Pancreas (tissue), 10 donors: ENCODE results near the gene MRPS15. TPM values are rescaled to one million over a fixed set of nuclear protein-coding genes. Genes with fewer than 3 reads are reported as not detected.
A peak's percentile ranks its signal among the peaks of the same experiment; 100 is the strongest.

Source experiments
- ATAC-seq, 4 donors: fragments of 200-7000 bp; cut with Tn5 transposase; one replicate each; pipeline versions ENCODE4 v1.8.0 to v1.9.1; 2020; ENCODE audit warnings: mild to moderate bottlenecking in 4 of 4, moderate library complexity in 4 of 4
- DNase-seq, 6 donors: peaks; one replicate each; pipeline ENCODE4 v3.0.0-alpha.2; 2020
- FAIRE-seq: peaks from 2 replicates; lab custom pipeline; 2012; peaks lifted over from hg19 to GRCh38; lab: Jason Lieb, UNC
- H3K27ac ChIP-seq, 4 donors: fragments of 200-600 bp; sonication (generic); 1 replicate in 3 of 4; 2 replicates in 1 of 4; pipeline versions ENCODE4 v1.5.0 to v1.8.0; 2020
- H3K27me3 ChIP-seq, 4 donors: fragments of 200-600 bp; one replicate each; pipeline ENCODE4 v1.8.0; 2021
- H3K36me3 ChIP-seq, 3 donors: fragments of 200-600 bp; sonication (generic) in 1 of 3; one replicate each; pipeline versions ENCODE4 v1.5.0 to v1.8.0; 2020 to 2021
- H3K4me1 ChIP-seq, 3 donors: fragments of 200-600 bp; one replicate each; pipeline ENCODE4 v1.8.0; 2021
- H3K4me3 ChIP-seq, 4 donors: fragments of 200-600 bp; sonication (generic) in 2 of 4; one replicate each; pipeline versions ENCODE4 v1.5.0 to v1.8.0; 2020 to 2021
- H3K9me3 ChIP-seq, 4 donors: fragments of 200-600 bp; one replicate each; pipeline ENCODE4 v1.8.0; 2021
- WGBS, 2 donors: extraction: QIAGEN DNeasy Blood & Tissue Kit; methylation state at CpG; one replicate each; pipeline ENCODE4 v1.1.7; 2013; 5-methylcytosine and 5-hydroxymethylcytosine counted together
- intact Hi-C, 3 donors: fragments of 100-400 bp; cut with DNase I; formaldehyde crosslinking; loops; one replicate each; pipeline versions ENCODE4 v1.11.1 to v1.14.2; 2022
- polyA plus RNA-seq, 2 donors: library from polyadenylated mRNA; stranded (reverse); fragments of 200-250 nt; gene quantifications; one replicate each; pipeline ENCODE4 v1.2.3, GENCODE V29; 2013
- total RNA-seq, 6 donors: library from RNA; stranded (reverse); fragmentation: NEBNext Ultra II Directional in 4 of 6; extraction: Animal tissue kit (Norgen Biotek cat#: 25700) in 4 of 6; gene quantifications; one replicate each; pipeline versions ENCODE4 v1.2.1 to v1.2.4, GENCODE V29; 2021 to 2023
- TF ChIP-seq, protein P1 (sequence below), 4 donors: fragments of 200-600 bp; sonication (generic) in 3 of 4; IDR thresholded peaks; one replicate each; pipeline versions ENCODE4 v1.5.0 to v1.8.0; 2021; ENCODE audit warnings: antibody characterized with exemption in 4 of 4
- donor health status: healthy with polysubstance abuse.
- donor health status: DM: no; HTN: no; CAD: no; lungs with moderate emphysema.
- donor health status: DM: no; HTN: no; CAD: no.
- donor health status: control.
- donor health status: control.
- donor health status: Bipolar disorder and iron deficiency.
- donor health status: DM: yes; HTN: yes; CAD: no.
- donor health status: DM: no; HTN: no; CAD: no.
- donor health status: DM: no; HTN: no; CAD: no.
- donor health status: DM: yes; HTN: yes; CAD: no.

The MRPS15 gene
- total and polyA plus RNA-seq, 8 donors = 20.4 to 79.3 (median 27.0) TPM

DNA sequence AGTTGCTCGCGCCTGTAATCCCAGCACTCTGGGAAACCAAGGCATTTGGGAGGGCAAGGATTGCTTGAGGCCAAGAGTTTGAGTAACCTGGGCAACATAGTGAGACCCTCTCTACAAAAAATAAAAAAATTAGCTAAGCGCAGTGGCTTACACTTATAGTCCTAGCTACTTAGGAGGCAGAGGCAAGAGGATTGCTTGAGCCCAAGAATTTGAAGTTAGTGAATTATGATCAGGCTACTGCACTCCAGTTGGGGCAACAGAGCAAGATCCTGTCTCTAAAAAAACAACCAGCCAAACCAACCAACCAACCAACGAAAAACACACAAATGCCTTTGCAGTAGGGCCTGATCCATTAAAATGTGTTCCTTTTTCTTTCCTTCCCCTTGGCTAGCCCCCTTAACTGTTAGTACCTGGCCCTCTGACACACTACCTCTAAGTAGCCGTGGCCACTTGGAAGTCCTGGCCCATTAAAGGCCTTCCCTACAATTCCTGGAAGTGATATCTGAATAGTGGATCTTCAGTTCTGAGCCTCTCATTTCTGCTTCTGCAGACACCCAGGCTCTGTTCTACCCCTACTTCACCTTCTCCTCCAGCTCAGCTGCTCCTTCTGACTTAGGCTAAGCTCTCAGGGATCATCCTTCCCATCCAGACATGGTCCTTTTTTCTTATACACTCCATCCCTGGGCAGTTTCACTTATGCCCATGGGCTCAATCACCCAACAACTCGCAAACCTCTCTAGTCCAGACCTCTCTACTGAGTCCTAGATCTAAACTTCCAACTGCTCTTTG, 10.4 kb downstream of the MRPS15 start:
- Histone ChIP-seq H3K27me3 (no peaks in the 10 kb centered on the region), H3K4me1 (peaks cover 0 to 3% (median 0%) of the 10 kb centered on the region in 3 donors), H3K27ac (no peak overlapping the region), H3K4me3 (no peak overlapping the region), H3K9me3 (no peaks in the 10 kb centered on the region), H3K36me3 (peaks cover 0 to 25% (median 0%) of the 10 kb centered on the region in 3 donors)
- intact Hi-C loops = no loop called here
- no peak for DNase-seq
- no peak for FAIRE-seq
- ATAC-seq = no peak
- WGBS, 2 donors = 86 to 89% methylated on average over 6 of the region's 6 CpGs
- TF ChIP-seq, protein P1, sequence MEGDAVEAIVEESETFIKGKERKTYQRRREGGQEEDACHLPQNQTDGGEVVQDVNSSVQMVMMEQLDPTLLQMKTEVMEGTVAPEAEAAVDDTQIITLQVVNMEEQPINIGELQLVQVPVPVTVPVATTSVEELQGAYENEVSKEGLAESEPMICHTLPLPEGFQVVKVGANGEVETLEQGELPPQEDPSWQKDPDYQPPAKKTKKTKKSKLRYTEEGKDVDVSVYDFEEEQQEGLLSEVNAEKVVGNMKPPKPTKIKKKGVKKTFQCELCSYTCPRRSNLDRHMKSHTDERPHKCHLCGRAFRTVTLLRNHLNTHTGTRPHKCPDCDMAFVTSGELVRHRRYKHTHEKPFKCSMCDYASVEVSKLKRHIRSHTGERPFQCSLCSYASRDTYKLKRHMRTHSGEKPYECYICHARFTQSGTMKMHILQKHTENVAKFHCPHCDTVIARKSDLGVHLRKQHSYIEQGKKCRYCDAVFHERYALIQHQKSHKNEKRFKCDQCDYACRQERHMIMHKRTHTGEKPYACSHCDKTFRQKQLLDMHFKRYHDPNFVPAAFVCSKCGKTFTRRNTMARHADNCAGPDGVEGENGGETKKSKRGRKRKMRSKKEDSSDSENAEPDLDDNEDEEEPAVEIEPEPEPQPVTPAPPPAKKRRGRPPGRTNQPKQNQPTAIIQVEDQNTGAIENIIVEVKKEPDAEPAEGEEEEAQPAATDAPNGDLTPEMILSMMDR (IDR thresholded peaks at IDR 0.05) = no peak

DNA sequence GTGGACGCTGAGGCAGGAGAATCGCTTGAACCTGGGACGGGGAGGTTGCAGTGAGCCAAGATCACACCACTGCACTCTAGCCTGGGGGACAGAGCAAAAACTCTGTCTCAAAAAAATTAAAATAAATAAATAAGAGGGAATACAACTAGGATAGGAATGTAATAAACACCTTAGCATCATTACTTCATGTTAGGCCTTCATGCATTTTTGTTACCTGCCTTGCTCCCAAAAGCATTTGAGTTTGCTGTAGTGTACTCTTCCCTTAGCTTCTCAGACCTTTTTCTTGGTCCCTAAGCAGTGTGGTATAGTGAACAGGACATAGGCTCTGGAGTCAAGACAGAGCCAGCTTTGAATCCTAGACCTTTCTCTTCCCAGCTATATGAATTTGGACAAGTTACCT, 11.1 kb downstream of the MRPS15 start:
- Histone ChIP-seq H3K27ac (no peak overlapping the region), H3K9me3 (no peaks in the 10 kb centered on the region), H3K4me3 (no peak overlapping the region), H3K27me3 (no peaks in the 10 kb centered on the region), H3K36me3 (peaks cover 0 to 25% (median 0%) of the 10 kb centered on the region in 3 donors), H3K4me1 (peaks cover 0 to 3% (median 0%) of the 10 kb centered on the region in 3 donors)
- FAIRE-seq (no peak), ATAC-seq (no peak), DNase-seq (no peak)
- 86 to 89% methylated on average over 3 of the region's 3 CpGs for WGBS, 2 donors
- intact Hi-C loops = no loop called here
- TF ChIP-seq, protein P1 (IDR thresholded peaks at IDR 0.05) = no peak

DNA sequence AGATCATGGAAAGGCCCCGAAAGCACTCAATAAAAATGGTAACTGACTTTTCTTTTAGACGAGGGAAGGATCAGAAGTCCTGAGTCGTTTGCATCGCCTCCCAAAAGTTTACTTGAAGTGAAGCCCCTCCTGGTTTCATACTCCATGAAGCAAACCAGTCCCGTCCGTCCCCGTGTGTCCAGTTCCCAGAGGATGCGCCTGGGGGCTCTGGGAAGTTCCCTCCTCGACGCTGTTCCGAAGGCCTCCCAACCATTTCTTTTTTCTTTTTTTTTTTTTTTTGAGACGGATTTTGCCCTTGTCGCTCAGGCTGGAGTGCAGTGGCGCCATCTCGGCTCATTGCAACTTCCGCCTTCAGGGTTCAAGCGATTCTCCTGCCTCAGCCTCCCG, 13.3 kb downstream of the MRPS15 start:
- FAIRE-seq (no peak), DNase-seq (no peak), ATAC-seq (no peak)
- WGBS, 2 donors = 34 to 39% methylated on average over 18 of the region's 18 CpGs
- H3K4me3 ChIP-seq = peak overlapping the region; percentile 41 to 78 (median 56)
- no peaks in the 10 kb centered on the region for H3K9me3 ChIP-seq
- intact Hi-C loops = no loop called here
- peaks cover 0 to 10% (median 0%) of the 10 kb centered on the region in 3 donors for H3K36me3 ChIP-seq
- H3K4me1 ChIP-seq = peaks cover 0 to 3% (median 0%) of the 10 kb centered on the region in 3 donors
- TF ChIP-seq, protein P1 (IDR thresholded peaks at IDR 0.05) = no peak
- H3K27me3 ChIP-seq = no peaks in the 10 kb centered on the region
- H3K27ac ChIP-seq = peak overlapping the region; percentile 83 to 94 (median 90)

DNA sequence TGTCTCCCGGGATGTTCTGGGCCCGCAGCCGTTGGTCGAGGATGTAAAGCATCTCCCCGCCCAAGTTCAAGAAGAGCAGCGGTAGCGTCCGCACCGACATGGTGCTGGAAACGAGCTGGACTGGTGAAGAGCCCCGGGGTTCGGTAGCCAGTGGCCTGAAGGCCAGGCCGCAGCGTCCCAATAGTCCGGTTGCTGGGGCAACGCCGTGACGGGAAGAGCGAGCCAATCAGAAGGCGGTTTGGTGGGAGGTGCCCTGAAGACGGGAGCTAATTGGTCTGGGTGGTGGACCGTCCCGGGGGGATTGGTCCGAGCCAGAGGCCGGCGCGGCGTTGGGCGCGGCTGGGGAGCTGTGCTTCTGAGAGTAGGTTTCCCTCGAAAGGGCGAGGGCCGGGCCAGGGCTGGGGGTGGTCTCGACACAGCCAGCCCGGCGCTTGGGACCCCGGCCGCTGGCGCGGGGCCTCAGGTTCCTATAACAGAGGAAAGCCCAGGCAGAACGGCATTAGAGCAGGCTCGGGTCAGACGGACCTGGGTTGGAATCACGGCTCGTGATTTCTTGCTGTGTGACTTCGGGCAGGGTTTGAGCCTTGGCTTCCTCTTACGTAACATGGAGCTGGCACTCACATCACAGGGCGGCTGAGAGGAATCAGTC, 13.8 kb downstream of the MRPS15 start, which contains the start of gene OSCP1:
Gene OSCP1, minus strand, starts transcription at position 182 of the 649 bp plus-strand sequence. Its CDS starts 82 bp downstream, at position 100.
- DNase-seq = peak; percentile 93 to 98 (median 94)
- Histone ChIP-seq H3K4me3 (peak within 1 kb of the TSS; percentile 41 to 78 (median 56)), H3K4me1 (peaks cover 0 to 3% (median 0%) of the 10 kb centered on the region in 3 donors), H3K27ac (peak within 1 kb of the TSS; percentile 83 to 94 (median 90)), H3K27me3 (no peaks in the 10 kb centered on the region), H3K9me3 (no peaks in the 10 kb centered on the region), H3K36me3 (peaks cover 0 to 5% (median 0%) of the 10 kb centered on the region in 3 donors)
- TF ChIP-seq, protein P1 (IDR thresholded peaks at IDR 0.05) = no peak
- ATAC-seq = peak; percentile 98 to 100 (median 99)
- no peak for FAIRE-seq
- 0 to 1% methylated on average over 42 to 48 of the region's 48 CpGs for WGBS, 2 donors
- intact Hi-C loops = no loop called here
